T-cell (primary cell): ENCODE data around the gene CTNNBIP1. TPM values are rescaled to one million over a fixed set of nuclear protein-coding genes. Genes with fewer than 3 reads are reported as not detected.

Experiments
- ATAC-seq, 4 experiments: fragments of 200-7000 bp in 3 of 4; fragments of 150-1000 bp in 1 of 4; cut with Tn5 transposase; replicated peaks in 1 of 4; 1 replicate in 3 of 4; 2 replicates in 1 of 4; pipeline ENCODE4 v1.10.0; 2021; ENCODE audit warnings: moderate library complexity in 3 of 4, mild to moderate bottlenecking in 2 of 4, moderate number of reproducible peaks in 1 of 4
- CTCF ChIA-PET, 2 donors: fragments of 300-600 bp; sonication (Branson Sonifier 250); formaldehyde crosslinking; loops; one replicate each; lab custom pipeline; 2022; ENCODE audit warnings: antibody characterized with exemption in 2 of 2; lab: Charles Lee
- POLR2A ChIA-PET, 2 donors: fragments of 300-600 bp; sonication (Branson Sonifier 250); formaldehyde crosslinking; loops; one replicate each; lab custom pipeline; 2022; ENCODE audit warnings: antibody characterized with exemption in 2 of 2; lab: Charles Lee
- DNase-seq, 35 experiments: peaks; one replicate each; pipeline versions ENCODE4 v3.0.0 to v3.0.0-alpha.2; 2013 to 2023
- H3K27ac ChIP-seq: one replicate; pipeline ENCODE4 v1.5.1; 2013; ENCODE audit warnings: low read length
- H3K27me3 ChIP-seq, 2 experiments: replicated peaks in 1 of 2; 1 replicate in 1 of 2; 2 replicates in 1 of 2; pipeline versions ENCODE4 v1.6.1 to v1.7.0; 2013; ENCODE audit warnings: low read length in 1 of 2, mixed read lengths in 1 of 2; ENCODE audit not compliant: control insufficient read depth in 2 of 2, insufficient read depth in 2 of 2; ENCODE audit errors: extremely low read depth in 1 of 2
- H3K36me3 ChIP-seq, 2 donors: 1 replicate in 1 of 2; 2 replicates in 1 of 2; pipeline versions ENCODE4 v1.6.1 to v1.7.0; 2013; ENCODE audit warnings: low read length in 1 of 2; ENCODE audit not compliant: control insufficient read depth in 2 of 2, insufficient read depth in 1 of 2; ENCODE audit errors: extremely low read depth in 1 of 2
- H3K4me1 ChIP-seq, 2 experiments: 1 replicate in 1 of 2; 2 replicates in 1 of 2; pipeline versions ENCODE4 v1.6.1 to v1.7.0; 2013; ENCODE audit warnings: low read length in 2 of 2, mixed read lengths in 1 of 2; ENCODE audit not compliant: insufficient read depth in 2 of 2, control insufficient read depth in 1 of 2; ENCODE audit errors: extremely low read depth in 1 of 2
- H3K4me3 ChIP-seq, 2 donors: 1 replicate in 1 of 2; 2 replicates in 1 of 2; pipeline versions ENCODE4 v1.5.1 to v1.7.0; 2013; ENCODE audit warnings: mild to moderate bottlenecking in 2 of 2, low read length in 1 of 2, moderate library complexity in 1 of 2; ENCODE audit not compliant: control insufficient read depth in 1 of 2; ENCODE audit errors: extremely low read depth in 1 of 2
- H3K9me3 ChIP-seq: 2 replicates; pipeline ENCODE4 v1.7.0; 2013
- H3K27ac Mint-ChIP-seq, 2 donors: one replicate each; pipeline ENCODE4 v1.8.0; 2020 to 2021; ENCODE audit warnings: mild to moderate bottlenecking in 2 of 2, mixed read lengths in 2 of 2
- H3K27me3 Mint-ChIP-seq, 2 donors: one replicate each; pipeline ENCODE4 v1.8.0; 2021 to 2022; ENCODE audit warnings: mixed read lengths in 2 of 2
- H3K36me3 Mint-ChIP-seq: one replicate; pipeline ENCODE4 v1.8.0; 2021; ENCODE audit warnings: mixed read lengths
- H3K4me1 Mint-ChIP-seq, 3 donors: one replicate each; pipeline ENCODE4 v1.8.0; 2020 to 2022; ENCODE audit warnings: mixed read lengths in 3 of 3, mild to moderate bottlenecking in 1 of 3
- H3K4me3 Mint-ChIP-seq, 3 donors: one replicate each; pipeline ENCODE4 v1.8.0; 2020 to 2022; ENCODE audit warnings: mild to moderate bottlenecking in 3 of 3, mixed read lengths in 3 of 3, moderate library complexity in 3 of 3
- H3K9me3 Mint-ChIP-seq, 3 donors: one replicate each; pipeline ENCODE4 v1.8.0; 2020 to 2022; ENCODE audit warnings: mixed read lengths in 3 of 3
- WGBS: methylation state at CpG from one replicate; pipeline ENCODE4 v1.1.5; 2013; ENCODE audit warnings: missing lambda C conversion rate; ENCODE audit not compliant: insufficient coverage; 5-methylcytosine and 5-hydroxymethylcytosine counted together
- total RNA-seq, 35 experiments: library from RNA in 6 of 35; stranded (reverse) in 6 of 35; fragments of 120-200 nt in 1 of 35; gene quantifications; one replicate each; pipeline versions ENCODE4 v1.2.1 to v1.2.4 and lab custom pipeline; 2013 to 2026

CTNNBIP1 gene
- total RNA-seq, 5 donors from 2014 or later (not counting 1 experiment from before 2014, with no cell fraction given): 9.1 to 11.1 (median 9.6) TPM

DNA sequence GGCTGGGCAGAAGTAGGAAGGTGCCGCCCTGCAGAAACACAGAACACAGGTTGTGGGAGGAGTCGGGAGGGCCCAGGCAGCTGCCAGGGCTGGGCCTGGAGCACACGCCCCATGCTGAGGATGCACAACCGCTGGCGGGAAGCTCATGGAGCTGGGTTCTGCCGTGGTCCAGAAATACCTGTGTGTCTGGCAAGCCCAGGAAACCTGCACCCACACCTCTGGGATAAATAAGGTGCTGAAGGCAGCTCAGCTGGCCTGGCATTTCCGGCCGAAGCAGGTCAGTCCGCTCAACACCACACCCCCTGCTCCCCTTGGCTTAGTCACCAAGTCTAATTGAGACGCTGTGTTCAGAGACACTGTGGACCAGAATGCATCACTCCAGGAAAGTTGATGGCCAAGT lies 32.1 kb downstream of the CTNNBIP1 start:
- Histone ChIP-seq H3K36me3 (no peaks in the 10 kb centered on the region), H3K4me3 (no peak overlapping the region), H3K27ac (no peak overlapping the region), H3K4me1 (peaks cover 0 to 31% of the 10 kb centered on the region in 2 experiments), H3K27me3 (no peaks in the 10 kb centered on the region), H3K9me3 (no peaks in the 10 kb centered on the region)
- CTCF ChIA-PET: interaction anchor here in 1 of 2 donors (1.2 kb wide), 1 partner anchor 64 kb away, joined by 3 read pairs; no protein-coding TSS in a partner anchor
- ATAC-seq (no peak), DNase-seq (no peak)
- Mint-ChIP-seq H3K9me3 (no peaks in the 10 kb centered on the region), H3K4me3 (no peak overlapping the region), H3K36me3 (no peaks in the 10 kb centered on the region), H3K4me1 (peaks cover 18 to 26% (median 21%) of the 10 kb centered on the region in 3 donors), H3K27ac (no peak overlapping the region), H3K27me3 (no peaks in the 10 kb centered on the region)
- 92% methylated on average over 9 of the region's 10 CpGs for whole genome bisulfite sequencing
- POLR2A ChIA-PET: interaction anchor here in 1 of 2 donors (0.5 kb wide), 1 partner anchor 39 kb away, joined by 5 read pairs; no protein-coding TSS in a partner anchor

DNA sequence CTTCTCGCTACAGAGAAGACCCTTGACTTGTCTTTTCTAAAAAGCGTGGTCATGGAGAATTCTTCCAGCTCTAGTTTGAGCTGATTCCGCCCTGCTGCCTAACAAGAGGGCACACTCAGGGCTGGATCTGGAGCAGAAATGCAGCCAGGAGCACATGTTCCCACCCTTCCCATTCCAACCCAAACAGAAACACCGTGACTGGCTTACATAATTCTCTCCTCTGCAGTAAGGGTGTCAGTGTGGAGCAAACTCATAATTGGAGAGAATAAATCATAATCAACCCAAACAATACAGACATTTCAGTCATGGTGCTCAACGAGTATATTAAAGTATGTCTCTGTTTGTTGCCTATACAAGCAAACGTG lies 34.5 kb downstream of the CTNNBIP1 start:
- H3K27me3 Mint-ChIP-seq: no peaks in the 10 kb centered on the region
- Histone ChIP-seq H3K4me1 (peaks cover 0 to 8% of the 10 kb centered on the region in 2 experiments), H3K27ac (no peak overlapping the region), H3K9me3 (no peaks in the 10 kb centered on the region), H3K4me3 (no peak overlapping the region), H3K27me3 (no peaks in the 10 kb centered on the region), H3K36me3 (no peaks in the 10 kb centered on the region)
- no peaks in the 10 kb centered on the region for H3K9me3 Mint-ChIP-seq
- ChIA-PET CTCF (interaction anchor here in 1 of 2 donors (1.5 kb wide), 2 partner anchors 31 to 67 kb away, joined by 3 to 4 read pairs; no protein-coding TSS in a partner anchor), POLR2A (no interaction called here)
- H3K4me1 Mint-ChIP-seq: peaks cover 4 to 9% (median 5%) of the 10 kb centered on the region in 3 donors
- DNase-seq (no peak), ATAC-seq (no peak)
- WGBS: 66% methylated on average over 4 of the region's 6 CpGs
- H3K27ac Mint-ChIP-seq: no peak overlapping the region
- H3K4me3 Mint-ChIP-seq: no peak overlapping the region
- no peaks in the 10 kb centered on the region for H3K36me3 Mint-ChIP-seq

DNA sequence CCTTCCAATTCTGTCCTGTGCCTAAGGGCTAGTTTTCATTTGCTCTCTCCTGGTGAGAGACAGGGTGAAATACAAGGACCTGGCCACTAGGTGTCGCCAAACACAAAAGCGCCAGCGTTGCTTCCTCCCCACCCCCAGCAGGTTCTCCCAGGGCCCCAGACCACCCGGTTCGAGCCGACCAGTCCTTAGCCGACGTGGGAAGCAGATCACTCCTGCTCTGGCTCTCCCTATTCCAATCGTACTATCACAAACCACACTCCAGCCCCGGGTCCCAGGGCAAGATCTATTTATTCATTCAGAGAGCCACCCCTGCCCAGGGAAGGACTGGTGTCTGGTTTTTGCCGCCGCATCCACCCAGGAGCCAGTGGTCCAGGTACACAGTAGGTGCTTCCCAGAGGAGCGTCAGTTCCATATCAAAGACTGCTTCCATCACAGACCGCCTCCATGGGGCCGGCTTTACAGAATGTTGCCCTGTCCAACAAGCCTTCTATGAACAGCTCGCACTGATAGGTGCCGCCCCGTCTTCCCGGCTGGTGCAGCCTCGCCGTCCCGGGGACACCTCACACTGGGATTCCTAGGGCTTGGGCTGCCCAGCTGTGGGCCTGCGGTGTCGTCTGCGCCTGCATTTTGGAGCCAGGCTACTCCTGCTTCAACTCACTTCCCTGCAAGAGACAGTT lies 35.0 kb downstream of the CTNNBIP1 start:
- Histone ChIP-seq H3K27ac (no peak overlapping the region), H3K36me3 (peaks cover 0 to 3% of the 10 kb centered on the region in 2 donors), H3K4me1 (peaks cover 0 to 8% of the 10 kb centered on the region in 2 experiments), H3K4me3 (no peak overlapping the region), H3K27me3 (no peaks in the 10 kb centered on the region), H3K9me3 (no peaks in the 10 kb centered on the region)
- WGBS: 55% methylated on average over 25 of the region's 25 CpGs
- DNase-seq: peak; percentile 27 to 87 (median 65)
- no peaks in the 10 kb centered on the region for H3K27me3 Mint-ChIP-seq
- peaks cover 4 to 9% (median 5%) of the 10 kb centered on the region in 3 donors for H3K4me1 Mint-ChIP-seq
- H3K27ac Mint-ChIP-seq: no peak overlapping the region
- peak; percentile 87 to 97 (median 92) for ATAC-seq
- CTCF ChIA-PET: interaction anchor here (0.5 to 3.0 kb wide), 6 partner anchors 31 to 553 kb away, joined by 3 to 10 read pairs (median 4); no protein-coding TSS in a partner anchor
- H3K4me3 Mint-ChIP-seq: no peak overlapping the region
- no peaks in the 10 kb centered on the region for H3K9me3 Mint-ChIP-seq
- H3K36me3 Mint-ChIP-seq: no peaks in the 10 kb centered on the region
- POLR2A ChIA-PET: interaction anchor here in 1 of 2 donors (0.6 kb wide), 1 partner anchor 158 kb away, joined by 3 read pairs; no protein-coding TSS in a partner anchor

DNA sequence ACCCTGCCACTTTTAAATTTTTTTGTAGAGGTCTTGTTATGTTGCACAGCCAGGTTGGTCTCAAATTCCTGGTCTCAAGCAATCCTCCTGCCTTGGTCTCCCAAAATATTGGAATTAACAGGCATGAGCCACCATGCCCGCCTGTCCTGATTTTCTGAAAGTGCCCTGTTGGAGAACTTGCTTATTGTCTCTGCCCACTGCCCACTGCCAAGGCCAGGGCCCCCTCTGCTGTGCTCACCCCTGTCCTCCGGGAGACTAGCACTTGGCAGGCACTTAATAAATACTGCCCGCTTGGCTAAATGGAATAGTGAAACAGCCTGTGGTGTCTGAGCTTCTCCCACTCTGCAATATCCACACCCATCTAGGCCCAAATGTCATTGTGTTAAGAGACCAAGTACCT lies 35.7 kb downstream of the CTNNBIP1 start:
- Mint-ChIP-seq H3K27me3 (no peaks in the 10 kb centered on the region), H3K27ac (no peak overlapping the region), H3K4me1 (peaks cover 4 to 9% (median 5%) of the 10 kb centered on the region in 3 donors), H3K36me3 (no peaks in the 10 kb centered on the region), H3K9me3 (no peaks in the 10 kb centered on the region), H3K4me3 (no peak overlapping the region)
- no peak overlapping the region for H3K4me3 ChIP-seq
- WGBS: 75% methylated on average over 2 of the region's 3 CpGs
- peak in 2 of 4 experiments; percentile 15 to 16 for ATAC-seq
- H3K9me3 ChIP-seq: no peaks in the 10 kb centered on the region
- ChIA-PET POLR2A (interaction anchor here in 1 of 2 donors (0.6 kb wide), 1 partner anchor 157 kb away, joined by 3 read pairs; no protein-coding TSS in a partner anchor), CTCF (interaction anchor here (0.5 to 3.0 kb wide), 7 partner anchors 32 to 554 kb away, joined by 3 to 10 read pairs (median 3); no protein-coding TSS in a partner anchor)
- H3K27ac ChIP-seq: no peak overlapping the region
- peaks cover 3 to 8% of the 10 kb centered on the region in 2 donors for H3K36me3 ChIP-seq
- no peak for DNase-seq
- peaks cover 0 to 8% of the 10 kb centered on the region in 2 experiments for H3K4me1 ChIP-seq
- H3K27me3 ChIP-seq: no peaks in the 10 kb centered on the region

DNA sequence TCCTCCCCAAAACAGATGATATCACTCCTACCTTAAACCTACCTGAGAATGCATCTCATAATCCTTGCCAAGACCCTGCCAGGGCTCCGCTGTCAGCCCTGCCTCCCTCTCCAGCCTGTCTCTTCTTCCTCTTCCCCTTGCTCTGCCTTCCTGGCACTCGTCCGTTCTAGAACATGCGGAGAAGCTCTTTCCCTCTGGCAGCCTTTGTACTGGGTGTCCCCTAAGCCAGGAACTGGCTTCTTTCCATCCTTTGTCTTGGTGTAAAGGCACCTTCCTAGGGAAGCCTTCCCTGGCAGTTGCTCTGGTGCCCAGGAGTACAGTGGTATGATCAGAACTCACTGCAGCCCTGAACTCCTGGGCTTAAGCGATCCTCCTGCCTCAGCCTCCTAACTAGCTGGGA lies 36.1 kb downstream of the CTNNBIP1 start:
- Histone ChIP-seq H3K27ac (no peak overlapping the region), H3K4me3 (no peak overlapping the region), H3K27me3 (no peaks in the 10 kb centered on the region), H3K9me3 (no peaks in the 10 kb centered on the region), H3K4me1 (peaks cover 0 to 8% of the 10 kb centered on the region in 2 experiments), H3K36me3 (peaks cover 3 to 10% of the 10 kb centered on the region in 2 donors)
- H3K27ac Mint-ChIP-seq: no peak overlapping the region
- peaks cover 4 to 9% (median 5%) of the 10 kb centered on the region in 3 donors for H3K4me1 Mint-ChIP-seq
- POLR2A ChIA-PET: interaction anchor here in 1 of 2 donors (0.5 kb wide), 1 partner anchor 128 kb away, joined by 5 read pairs; no protein-coding TSS in a partner anchor
- DNase-seq (no peak), ATAC-seq (no peak)
- no peaks in the 10 kb centered on the region for H3K27me3 Mint-ChIP-seq
- H3K9me3 Mint-ChIP-seq: no peaks in the 10 kb centered on the region
- H3K36me3 Mint-ChIP-seq: no peaks in the 10 kb centered on the region
- CTCF ChIA-PET: interaction anchor here (0.6 to 3.0 kb wide), 5 partner anchors 48 to 554 kb away, joined by 3 to 10 read pairs (median 3); no protein-coding TSS in a partner anchor
- H3K4me3 Mint-ChIP-seq: no peak overlapping the region
- 90% methylated on average over 4 of the region's 5 CpGs for WGBS

DNA sequence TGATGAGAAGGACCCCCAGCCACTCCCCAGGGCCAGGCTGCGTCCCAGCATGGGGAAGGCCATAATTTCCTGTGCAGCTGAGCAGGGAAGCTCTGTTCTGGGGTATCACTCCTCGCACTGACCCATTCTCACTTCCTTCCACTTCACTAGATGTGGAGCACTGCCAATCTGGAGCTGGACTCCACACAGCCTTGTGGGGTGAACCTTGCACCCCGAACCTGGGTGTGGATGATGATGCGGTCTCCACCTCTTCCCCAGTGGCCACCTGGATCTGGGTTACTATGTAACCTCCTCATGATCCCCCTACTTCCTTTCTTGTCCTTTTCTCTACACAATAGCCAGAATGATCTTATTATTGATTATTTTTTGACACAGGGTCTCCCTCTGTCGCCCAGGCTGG lies 36.7 kb downstream of the CTNNBIP1 start:
- H3K27ac ChIP-seq: no peak overlapping the region
- no peaks in the 10 kb centered on the region for H3K27me3 Mint-ChIP-seq
- H3K27ac Mint-ChIP-seq: no peak overlapping the region
- 90% methylated on average over 2 of the region's 5 CpGs for WGBS
- ATAC-seq (no peak), DNase-seq (no peak)
- no peaks in the 10 kb centered on the region for H3K9me3 ChIP-seq
- ChIA-PET CTCF (interaction anchor here (0.7 to 3.0 kb wide), 3 partner anchors 32 to 89 kb away, joined by 3 to 10 read pairs (median 5); no protein-coding TSS in a partner anchor), POLR2A (interaction anchor here (0.5 to 0.7 kb wide), 3 partner anchors 120 to 128 kb away, joined by 3 to 5 read pairs (median 5); no protein-coding TSS in a partner anchor)
- H3K9me3 Mint-ChIP-seq: no peaks in the 10 kb centered on the region
- H3K4me3 Mint-ChIP-seq: no peak overlapping the region
- H3K36me3 ChIP-seq: peaks cover 3 to 10% of the 10 kb centered on the region in 2 donors
- H3K36me3 Mint-ChIP-seq: no peaks in the 10 kb centered on the region
- H3K27me3 ChIP-seq: no peaks in the 10 kb centered on the region
- peaks cover 4 to 9% (median 5%) of the 10 kb centered on the region in 3 donors for H3K4me1 Mint-ChIP-seq
- H3K4me3 ChIP-seq: no peak overlapping the region
- peaks cover 0 to 8% of the 10 kb centered on the region in 2 experiments for H3K4me1 ChIP-seq
